ENCODE data around the gene CACNA1G.

The CACNA1G gene

GRCh38 chr17:50657627-50658026 lies 97.1 kb downstream of the CACNA1G start:
- Histone ChIP-seq H3K27ac (ENCODE audit: low read depth, low read length) (no peak overlapping the region), H3K36me3 (ENCODE audit: control insufficient read depth in 1 of 2, insufficient read depth in 2 of 2, low read length in 2 of 2) (no peaks in the 10 kb centered on the region), H3K9me3 (ENCODE audit: control insufficient read depth in 1 of 2, low read length in 2 of 2) (no peaks in the 10 kb centered on the region), H3K4me3 (ENCODE audit: low read depth in 1 of 2, low read length in 2 of 2) (peak overlapping the region in 1 of 2 donors; percentile 19), H3K27me3 (ENCODE audit: control insufficient read depth in 1 of 2, insufficient read depth in 2 of 2, low read length in 2 of 2) (no peaks in the 10 kb centered on the region), H3K9ac (ENCODE audit: low read depth in 1 of 2, low read length in 2 of 2) (no peak overlapping the region), H3K4me1 (ENCODE audit: control insufficient read depth in 1 of 2, insufficient read depth in 2 of 2, low read length in 2 of 2) (peaks cover 49 to 57% of the 10 kb centered on the region in 2 donors)

- no peak overlapping the region for H3K4me3 ChIP-seq (ENCODE audit: low read depth in 1 of 2, low read length in 2 of 2)
- no peaks in the 10 kb centered on the region for H3K27me3 ChIP-seq (ENCODE audit: control insufficient read depth in 1 of 2, insufficient read depth in 2 of 2, low read length in 2 of 2)
- no peaks in the 10 kb centered on the region for H3K36me3 ChIP-seq (ENCODE audit: control insufficient read depth in 1 of 2, insufficient read depth in 2 of 2, low read length in 2 of 2)
- H3K4me1 ChIP-seq (ENCODE audit: control insufficient read depth in 1 of 2, insufficient read depth in 2 of 2, low read length in 2 of 2) = peaks cover 49 to 57% of the 10 kb centered on the region in 2 donors
- H3K9me3 ChIP-seq (ENCODE audit: control insufficient read depth in 1 of 2, low read length in 2 of 2) = no peaks in the 10 kb centered on the region
- no peak overlapping the region for H3K27ac ChIP-seq (ENCODE audit: low read depth, low read length)
- no peak overlapping the region for H3K9ac ChIP-seq (ENCODE audit: low read depth in 1 of 2, low read length in 2 of 2)
These were observed 98.1 kb downstream of the CACNA1G start for GRCh38 chr17:50658616-50659015.

- H3K4me1 ChIP-seq (ENCODE audit: control insufficient read depth in 1 of 2, insufficient read depth in 2 of 2, low read length in 2 of 2) = peaks cover 49 to 57% of the 10 kb centered on the region in 2 donors
- no peak overlapping the region for H3K27ac ChIP-seq (ENCODE audit: low read depth, low read length)
- H3K9me3 ChIP-seq (ENCODE audit: control insufficient read depth in 1 of 2, low read length in 2 of 2) = no peaks in the 10 kb centered on the region
- H3K9ac ChIP-seq (ENCODE audit: low read depth in 1 of 2, low read length in 2 of 2) = no peak overlapping the region
- no peak overlapping the region for H3K4me3 ChIP-seq (ENCODE audit: low read depth in 1 of 2, low read length in 2 of 2)
- no peaks in the 10 kb centered on the region for H3K27me3 ChIP-seq (ENCODE audit: control insufficient read depth in 1 of 2, insufficient read depth in 2 of 2, low read length in 2 of 2)
- no peaks in the 10 kb centered on the region for H3K36me3 ChIP-seq (ENCODE audit: control insufficient read depth in 1 of 2, insufficient read depth in 2 of 2, low read length in 2 of 2)
These were observed 98.7 kb downstream of the CACNA1G start for GRCh38 chr17:50659179-50659578.

GRCh38 chr17:50660042-50660886 lies 99.7 kb downstream of the CACNA1G start:
- Histone ChIP-seq H3K36me3 (ENCODE audit: control insufficient read depth in 1 of 2, insufficient read depth in 2 of 2, low read length in 2 of 2) (no peaks in the 10 kb centered on the region), H3K9ac (ENCODE audit: low read depth in 1 of 2, low read length in 2 of 2) (peak overlapping the region; percentile 13 to 29), H3K9me3 (ENCODE audit: control insufficient read depth in 1 of 2, low read length in 2 of 2) (no peaks in the 10 kb centered on the region), H3K27ac (ENCODE audit: low read depth, low read length) (no peak overlapping the region), H3K4me3 (ENCODE audit: low read depth in 1 of 2, low read length in 2 of 2) (no peak overlapping the region), H3K4me1 (ENCODE audit: control insufficient read depth in 1 of 2, insufficient read depth in 2 of 2, low read length in 2 of 2) (peaks cover 49 to 57% of the 10 kb centered on the region in 2 donors), H3K27me3 (ENCODE audit: control insufficient read depth in 1 of 2, insufficient read depth in 2 of 2, low read length in 2 of 2) (no peaks in the 10 kb centered on the region)

GRCh38 chr17:50660887-50661345 lies 100.4 kb downstream of the CACNA1G start:
- Histone ChIP-seq H3K9me3 (ENCODE audit: control insufficient read depth in 1 of 2, low read length in 2 of 2) (no peaks in the 10 kb centered on the region), H3K9ac (ENCODE audit: low read depth in 1 of 2, low read length in 2 of 2) (peak overlapping the region; percentile 13 to 29), H3K4me1 (ENCODE audit: control insufficient read depth in 1 of 2, insufficient read depth in 2 of 2, low read length in 2 of 2) (peaks cover 49 to 57% of the 10 kb centered on the region in 2 donors), H3K27me3 (ENCODE audit: control insufficient read depth in 1 of 2, insufficient read depth in 2 of 2, low read length in 2 of 2) (no peaks in the 10 kb centered on the region), H3K27ac (ENCODE audit: low read depth, low read length) (no peak overlapping the region), H3K4me3 (ENCODE audit: low read depth in 1 of 2, low read length in 2 of 2) (no peak overlapping the region), H3K36me3 (ENCODE audit: control insufficient read depth in 1 of 2, insufficient read depth in 2 of 2, low read length in 2 of 2) (no peaks in the 10 kb centered on the region)

GRCh38 chr17:50661348-50661747 lies 100.8 kb downstream of the CACNA1G start:
- Histone ChIP-seq H3K27me3 (ENCODE audit: control insufficient read depth in 1 of 2, insufficient read depth in 2 of 2, low read length in 2 of 2) (no peaks in the 10 kb centered on the region), H3K36me3 (ENCODE audit: control insufficient read depth in 1 of 2, insufficient read depth in 2 of 2, low read length in 2 of 2) (no peaks in the 10 kb centered on the region), H3K4me1 (ENCODE audit: control insufficient read depth in 1 of 2, insufficient read depth in 2 of 2, low read length in 2 of 2) (peaks cover 49 to 57% of the 10 kb centered on the region in 2 donors), H3K4me3 (ENCODE audit: low read depth in 1 of 2, low read length in 2 of 2) (no peak overlapping the region), H3K9me3 (ENCODE audit: control insufficient read depth in 1 of 2, low read length in 2 of 2) (no peaks in the 10 kb centered on the region), H3K9ac (ENCODE audit: low read depth in 1 of 2, low read length in 2 of 2) (peak overlapping the region in 1 of 2 donors; percentile 13), H3K27ac (ENCODE audit: low read depth, low read length) (peak overlapping the region; percentile 8)

GRCh38 chr17:50661795-50662391 lies 101.4 kb downstream of the CACNA1G start:
- no peaks in the 10 kb centered on the region for H3K9me3 ChIP-seq (ENCODE audit: control insufficient read depth in 1 of 2, low read length in 2 of 2)
- H3K36me3 ChIP-seq (ENCODE audit: control insufficient read depth in 1 of 2, insufficient read depth in 2 of 2, low read length in 2 of 2) = no peaks in the 10 kb centered on the region
- peak overlapping the region; percentile 46 for H3K27ac ChIP-seq (ENCODE audit: low read depth, low read length)
- no peak overlapping the region for H3K4me3 ChIP-seq (ENCODE audit: low read depth in 1 of 2, low read length in 2 of 2)
- H3K9ac ChIP-seq (ENCODE audit: low read depth in 1 of 2, low read length in 2 of 2) = no peak overlapping the region
- peaks cover 48 to 52% of the 10 kb centered on the region in 2 donors for H3K4me1 ChIP-seq (ENCODE audit: control insufficient read depth in 1 of 2, insufficient read depth in 2 of 2, low read length in 2 of 2)
- H3K27me3 ChIP-seq (ENCODE audit: control insufficient read depth in 1 of 2, insufficient read depth in 2 of 2, low read length in 2 of 2) = no peaks in the 10 kb centered on the region

GRCh38 chr17:50662632-50663225 lies 102.2 kb downstream of the CACNA1G start:
- Histone ChIP-seq H3K36me3 (ENCODE audit: control insufficient read depth in 1 of 2, insufficient read depth in 2 of 2, low read length in 2 of 2) (peaks cover 0 to 2% of the 10 kb centered on the region in 2 donors), H3K9me3 (ENCODE audit: control insufficient read depth in 1 of 2, low read length in 2 of 2) (no peaks in the 10 kb centered on the region), H3K27me3 (ENCODE audit: control insufficient read depth in 1 of 2, insufficient read depth in 2 of 2, low read length in 2 of 2) (no peaks in the 10 kb centered on the region), H3K27ac (ENCODE audit: low read depth, low read length) (no peak overlapping the region), H3K4me1 (ENCODE audit: control insufficient read depth in 1 of 2, insufficient read depth in 2 of 2, low read length in 2 of 2) (peaks cover 46 to 49% of the 10 kb centered on the region in 2 donors), H3K9ac (ENCODE audit: low read depth in 1 of 2, low read length in 2 of 2) (no peak overlapping the region), H3K4me3 (ENCODE audit: low read depth in 1 of 2, low read length in 2 of 2) (no peak overlapping the region)

GRCh38 chr17:50663812-50664374 lies 103.4 kb downstream of the CACNA1G start:
- H3K4me3 ChIP-seq (ENCODE audit: low read depth in 1 of 2, low read length in 2 of 2) = no peak overlapping the region
- no peak overlapping the region for H3K9ac ChIP-seq (ENCODE audit: low read depth in 1 of 2, low read length in 2 of 2)
- H3K27me3 ChIP-seq (ENCODE audit: control insufficient read depth in 1 of 2, insufficient read depth in 2 of 2, low read length in 2 of 2) = no peaks in the 10 kb centered on the region
- peaks cover 41 to 52% of the 10 kb centered on the region in 2 donors for H3K4me1 ChIP-seq (ENCODE audit: control insufficient read depth in 1 of 2, insufficient read depth in 2 of 2, low read length in 2 of 2)
- H3K27ac ChIP-seq (ENCODE audit: low read depth, low read length) = no peak overlapping the region
- H3K9me3 ChIP-seq (ENCODE audit: control insufficient read depth in 1 of 2, low read length in 2 of 2) = no peaks in the 10 kb centered on the region
- peaks cover 2 to 3% of the 10 kb centered on the region in 2 donors for H3K36me3 ChIP-seq (ENCODE audit: control insufficient read depth in 1 of 2, insufficient read depth in 2 of 2, low read length in 2 of 2)

Measured in duodenal mucosa (tissue), 2 donors.